Occipital lobe (tissue), 2 donors: Measurements from ENCODE around the gene TMEM244. TPM values are rescaled to one million over a fixed set of nuclear protein-coding genes. Genes with fewer than 3 reads are reported as not detected.
"Not testable (repeated sequence)": the region's sequence is repeated elsewhere in the genome, so short reads cannot be mapped to it uniquely, and the experiment has no call there.

Experiments
- DNase-seq: peaks from one replicate; lab custom pipeline; 2025; lab: John Stamatoyannopoulos, UW
- total RNA-seq: library from RNA; depleted of rRNA; stranded (reverse); fragments of >200 nt; gene quantifications from one replicate; pipeline ENCODE4 v1.2.3, GENCODE V29; 2014

Gene TMEM244
- 1.4 TPM for total RNA-seq

- no peak for DNase-seq
These were observed at the start of gene TMEM244 for GRCh38 chr6:129860908-129861665. Gene TMEM244 (minus strand): TSS chr6:129861315. CDS start chr6:129861188, 127 bp downstream.

- no peak for DNase-seq
These were observed 47.7 kb upstream of the TMEM244 start for GRCh38 chr6:129908858-129909257.

GRCh38 chr6:129908356-129908755, 47.2 kb upstream of the TMEM244 start:
- no peak for DNase-seq

- no peak for DNase-seq
These were observed 45.5 kb upstream of the TMEM244 start for GRCh38 chr6:129906515-129907077.

- no peak for DNase-seq
These were observed 42.0 kb upstream of the TMEM244 start for GRCh38 chr6:129903082-129903481.

- DNase-seq, result no peak
These were observed 41.6 kb upstream of the TMEM244 start for GRCh38 chr6:129902681-129903080.

GRCh38 chr6:129901910-129902309, 40.8 kb upstream of the TMEM244 start:
- DNase-seq, result no peak

- DNase-seq, result no peak
These were observed 34.6 kb upstream of the TMEM244 start for GRCh38 chr6:129895692-129896091.

GRCh38 chr6:129894921-129895320, 33.8 kb upstream of the TMEM244 start:
- DNase-seq, result no peak

- DNase-seq, result no peak
These were observed 32.5 kb upstream of the TMEM244 start for GRCh38 chr6:129893640-129894039.

GRCh38 chr6:129890701-129891100, 29.6 kb upstream of the TMEM244 start:
- DNase-seq, result no peak

- DNase-seq, result no peak
These were observed 29.0 kb upstream of the TMEM244 start for GRCh38 chr6:129890164-129890563.

- DNase-seq, result no peak
These were observed 28.5 kb upstream of the TMEM244 start for GRCh38 chr6:129889580-129889979.

GRCh38 chr6:129886401-129887155, 25.5 kb upstream of the TMEM244 start:
- no peak for DNase-seq

GRCh38 chr6:129884211-129884610, 23.1 kb upstream of the TMEM244 start:
- DNase-seq, result no peak

GRCh38 chr6:129882510-129883023, 21.5 kb upstream of the TMEM244 start:
- DNase-seq, result no peak

- DNase-seq, result not testable (repeated sequence)
These were observed 16.8 kb upstream of the TMEM244 start for GRCh38 chr6:129877894-129878293.

- no peak for DNase-seq
These were observed 14.8 kb upstream of the TMEM244 start for GRCh38 chr6:129875610-129876520.

GRCh38 chr6:129874837-129875236, 13.7 kb upstream of the TMEM244 start:
- no peak for DNase-seq

- DNase-seq, result no peak
These were observed 11.5 kb upstream of the TMEM244 start for GRCh38 chr6:129872586-129872985.

- no peak for DNase-seq
These were observed 10.1 kb upstream of the TMEM244 start for GRCh38 chr6:129871221-129871620.
